Glutamatergic neuron (in vitro differentiated cells): Measurements from ENCODE around the gene HES1. TPM values are rescaled to one million over a fixed set of nuclear protein-coding genes. Genes with fewer than 3 reads are reported as not detected.

Source experiments
- DNase-seq: peaks from one replicate; pipeline ENCODE4 v3.0.0; 2022
- H3K27ac Mint-ChIP-seq: one replicate; pipeline ENCODE4 v1.8.0; 2020; ENCODE audit warnings: mild to moderate bottlenecking, mixed read lengths, inconsistent platforms; ENCODE audit not compliant: unreplicated experiment
- H3K27me3 Mint-ChIP-seq: one replicate; pipeline ENCODE4 v1.8.0; 2020; ENCODE audit warnings: mild to moderate bottlenecking, moderate library complexity, mixed read lengths, inconsistent platforms; ENCODE audit not compliant: unreplicated experiment
- H3K36me3 Mint-ChIP-seq: one replicate; pipeline ENCODE4 v1.8.0; 2020; ENCODE audit warnings: mild to moderate bottlenecking, mixed read lengths, inconsistent platforms; ENCODE audit not compliant: unreplicated experiment
- H3K4me1 Mint-ChIP-seq: one replicate; pipeline ENCODE4 v1.8.0; 2020; ENCODE audit warnings: mild to moderate bottlenecking, low read depth, mixed read lengths, inconsistent platforms; ENCODE audit not compliant: unreplicated experiment
- H3K4me3 Mint-ChIP-seq: one replicate; pipeline ENCODE4 v1.8.0; 2020; ENCODE audit warnings: mild to moderate bottlenecking, mixed read lengths, inconsistent platforms; ENCODE audit not compliant: unreplicated experiment
- H3K9me3 Mint-ChIP-seq: one replicate; pipeline ENCODE4 v1.8.0; 2020; ENCODE audit warnings: mild to moderate bottlenecking, moderate library complexity, mixed read lengths, inconsistent platforms; ENCODE audit not compliant: unreplicated experiment
- total RNA-seq: library from RNA; stranded (reverse); fragmentation: NEBNext Ultra II Directional; extraction: Animal tissue kit (Norgen Biotek cat#: 25700); gene quantifications from one replicate; pipeline ENCODE4 v1.2.1, GENCODE V29; 2021; ENCODE audit not compliant: unreplicated experiment
- TF ChIP-seq, protein P1 (sequence below): fragments of 200-600 bp; sonication (generic); IDR thresholded peaks from one replicate; pipeline ENCODE4 v1.5.0; 2021; ENCODE audit not compliant: partially characterized antibody, unreplicated experiment

Gene HES1
- total RNA-seq, 1 donor from 2014 or later, result 0.34 TPM

DNA sequence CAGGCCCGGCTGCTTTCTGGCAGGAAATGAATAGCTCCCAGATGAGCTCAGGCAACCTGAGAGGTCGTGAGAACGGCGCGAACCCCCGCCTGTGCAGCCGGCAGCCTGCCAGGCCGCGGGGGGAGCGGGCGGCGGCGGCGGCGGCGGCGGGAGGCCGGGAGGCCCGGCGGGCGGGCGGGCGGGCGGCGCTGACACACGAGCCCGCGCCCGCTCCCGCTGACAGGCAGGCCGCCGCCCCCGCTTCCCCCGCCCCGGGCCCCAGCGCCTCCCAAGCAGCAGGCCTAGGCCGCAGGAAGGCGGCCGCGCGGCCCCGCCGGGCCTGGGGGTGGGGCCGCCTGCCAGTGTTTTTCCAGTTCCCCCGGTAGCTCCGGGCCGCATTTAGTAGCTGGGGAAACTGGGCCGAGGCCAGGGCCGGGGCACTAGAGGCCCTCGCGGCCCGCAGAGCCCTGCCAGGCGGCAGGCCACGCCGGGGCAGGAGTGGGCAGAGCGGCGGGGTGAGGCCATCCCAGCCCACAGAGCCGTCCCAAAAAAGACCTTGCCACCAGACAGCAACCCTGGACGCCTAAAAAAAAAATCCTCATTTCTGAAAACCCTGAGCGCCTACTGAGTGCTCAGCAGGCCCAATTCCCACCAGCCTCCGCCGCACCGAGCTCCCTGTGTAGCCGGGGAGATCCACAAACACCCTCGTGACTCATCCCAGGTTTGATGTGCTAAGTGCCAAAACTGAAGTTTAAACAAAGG is 5.6 kb downstream of the HES1 start:
- DNase-seq, result peak; percentile 72
- Mint-ChIP-seq H3K27me3 (peaks cover 15% of the 10 kb centered on the region), H3K4me1 (peaks cover 13% of the 10 kb centered on the region), H3K4me3 (peak overlapping the region; percentile 53), H3K27ac (peak overlapping the region; percentile 19), H3K36me3 (no peaks in the 10 kb centered on the region), H3K9me3 (no peaks in the 10 kb centered on the region)
- TF ChIP-seq, protein P1, sequence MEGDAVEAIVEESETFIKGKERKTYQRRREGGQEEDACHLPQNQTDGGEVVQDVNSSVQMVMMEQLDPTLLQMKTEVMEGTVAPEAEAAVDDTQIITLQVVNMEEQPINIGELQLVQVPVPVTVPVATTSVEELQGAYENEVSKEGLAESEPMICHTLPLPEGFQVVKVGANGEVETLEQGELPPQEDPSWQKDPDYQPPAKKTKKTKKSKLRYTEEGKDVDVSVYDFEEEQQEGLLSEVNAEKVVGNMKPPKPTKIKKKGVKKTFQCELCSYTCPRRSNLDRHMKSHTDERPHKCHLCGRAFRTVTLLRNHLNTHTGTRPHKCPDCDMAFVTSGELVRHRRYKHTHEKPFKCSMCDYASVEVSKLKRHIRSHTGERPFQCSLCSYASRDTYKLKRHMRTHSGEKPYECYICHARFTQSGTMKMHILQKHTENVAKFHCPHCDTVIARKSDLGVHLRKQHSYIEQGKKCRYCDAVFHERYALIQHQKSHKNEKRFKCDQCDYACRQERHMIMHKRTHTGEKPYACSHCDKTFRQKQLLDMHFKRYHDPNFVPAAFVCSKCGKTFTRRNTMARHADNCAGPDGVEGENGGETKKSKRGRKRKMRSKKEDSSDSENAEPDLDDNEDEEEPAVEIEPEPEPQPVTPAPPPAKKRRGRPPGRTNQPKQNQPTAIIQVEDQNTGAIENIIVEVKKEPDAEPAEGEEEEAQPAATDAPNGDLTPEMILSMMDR, result no peak

DNA sequence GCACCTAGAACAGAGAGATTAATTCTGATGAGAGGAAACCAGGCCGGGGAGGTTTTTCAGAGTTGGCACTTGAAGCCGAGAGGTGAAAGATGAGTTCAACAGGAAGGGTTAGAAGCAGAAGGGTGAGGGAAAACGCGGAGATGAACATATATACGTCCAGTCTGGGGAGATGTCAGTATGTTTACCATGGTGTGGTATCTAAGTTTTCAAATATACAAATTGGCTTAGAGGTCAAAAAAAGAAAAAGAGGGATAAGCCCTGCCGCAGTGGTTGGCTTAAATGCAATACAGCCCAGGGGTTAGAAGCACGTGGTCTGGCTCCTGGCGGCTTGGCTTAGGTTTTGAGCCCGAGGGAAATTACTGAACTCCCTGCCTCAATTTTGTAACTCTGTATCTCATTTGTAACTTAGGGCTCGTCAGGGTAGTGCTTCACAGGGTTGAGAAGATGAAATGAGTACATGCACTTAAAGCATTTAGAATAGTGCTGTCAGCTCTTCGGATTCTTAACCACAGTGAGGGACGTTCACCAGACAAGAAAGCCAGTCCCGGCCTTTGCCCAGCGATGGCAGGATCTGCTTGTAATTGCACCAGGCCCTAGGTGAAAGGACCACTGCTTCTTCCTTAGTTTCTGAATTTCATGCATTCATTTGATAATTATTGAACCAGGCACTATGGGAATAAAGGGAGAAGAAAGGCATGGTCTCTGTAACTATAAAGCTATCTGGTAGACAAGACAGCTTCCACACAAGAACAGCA is 6.4 kb downstream of the HES1 start:
- TF ChIP-seq, protein P1, result no peak
- no peak for DNase-seq
- Mint-ChIP-seq H3K4me1 (peaks cover 10% of the 10 kb centered on the region), H3K27me3 (peaks cover 9% of the 10 kb centered on the region), H3K9me3 (no peaks in the 10 kb centered on the region), H3K4me3 (peak overlapping the region; percentile 53), H3K27ac (peak overlapping the region; percentile 19), H3K36me3 (no peaks in the 10 kb centered on the region)

DNA sequence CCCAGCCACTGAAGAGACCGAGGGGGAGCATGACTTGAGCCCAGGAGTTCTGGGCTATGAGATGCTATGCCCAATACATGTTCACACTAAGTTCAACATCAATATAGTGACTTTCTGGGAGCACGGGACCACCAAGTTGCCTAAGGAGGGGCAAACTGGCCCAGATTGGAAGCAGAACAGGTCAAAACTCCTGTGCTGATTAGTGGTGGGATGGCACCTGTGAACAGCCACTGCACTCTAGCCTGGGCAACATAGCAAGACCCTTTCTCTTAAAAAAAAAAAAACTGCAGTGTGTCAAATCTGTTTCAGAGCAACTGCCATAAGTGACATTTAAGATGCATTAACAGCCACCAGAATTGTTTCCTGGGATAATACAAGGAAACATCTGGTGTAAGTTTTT is 9.8 kb downstream of the HES1 start:
- Mint-ChIP-seq H3K9me3 (no peaks in the 10 kb centered on the region), H3K4me3 (no peak overlapping the region), H3K27ac (no peak overlapping the region), H3K36me3 (no peaks in the 10 kb centered on the region), H3K27me3 (peaks cover 2% of the 10 kb centered on the region), H3K4me1 (peaks cover 4% of the 10 kb centered on the region)
- DNase-seq, result no peak
- TF ChIP-seq, protein P1, result no peak

DNA sequence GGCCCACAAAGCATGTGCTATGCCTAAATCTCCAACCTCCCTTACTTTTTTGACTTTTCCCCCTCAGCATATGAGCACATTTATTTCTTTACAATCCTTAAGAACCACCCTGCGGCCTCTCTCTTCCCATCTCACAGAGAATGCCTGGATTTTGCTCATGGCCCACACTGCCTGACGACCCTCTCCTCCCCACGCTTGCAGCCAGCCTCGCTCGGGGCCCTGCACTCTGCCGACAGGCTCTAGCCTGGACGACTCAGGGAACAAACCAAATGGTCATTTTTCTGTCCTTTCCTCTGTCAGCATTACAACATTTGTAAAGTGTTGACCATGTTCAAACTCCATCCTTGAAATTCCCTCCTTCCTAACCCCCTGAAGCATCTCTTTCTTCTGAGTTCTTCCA is 11.7 kb downstream of the HES1 start:
- H3K4me3 Mint-ChIP-seq, result no peak overlapping the region
- no peaks in the 10 kb centered on the region for H3K36me3 Mint-ChIP-seq
- H3K27ac Mint-ChIP-seq, result no peak overlapping the region
- H3K9me3 Mint-ChIP-seq, result no peaks in the 10 kb centered on the region
- TF ChIP-seq, protein P1, result no peak
- H3K27me3 Mint-ChIP-seq, result no peaks in the 10 kb centered on the region
- DNase-seq, result no peak
- no peaks in the 10 kb centered on the region for H3K4me1 Mint-ChIP-seq

DNA sequence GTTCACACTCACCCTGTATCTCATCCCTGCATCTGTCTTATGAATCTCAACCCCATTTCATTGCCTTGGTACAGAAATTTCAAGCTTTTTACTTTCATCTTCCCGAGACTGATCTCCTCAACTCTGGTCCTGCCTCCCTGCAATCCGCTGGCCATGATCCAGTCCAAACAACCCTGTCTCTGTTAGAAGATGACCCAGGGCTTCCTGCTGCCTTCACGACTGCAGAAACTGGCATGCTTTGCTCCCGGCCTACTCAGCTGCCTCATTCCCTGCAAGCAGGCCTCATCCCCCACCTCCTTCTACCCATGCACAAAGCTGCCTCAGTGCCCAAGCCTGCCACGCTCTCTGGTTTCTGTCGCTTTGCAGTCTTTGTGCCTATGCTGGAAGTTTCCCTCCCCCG is 12.4 kb downstream of the HES1 start:
- TF ChIP-seq, protein P1, result no peak
- H3K36me3 Mint-ChIP-seq, result no peaks in the 10 kb centered on the region
- no peak overlapping the region for H3K27ac Mint-ChIP-seq
- DNase-seq, result no peak
- peaks cover 3% of the 10 kb centered on the region for H3K27me3 Mint-ChIP-seq
- H3K9me3 Mint-ChIP-seq, result no peaks in the 10 kb centered on the region
- no peak overlapping the region for H3K4me3 Mint-ChIP-seq
- H3K4me1 Mint-ChIP-seq, result no peaks in the 10 kb centered on the region
